NT2/D1 (cell line): ENCODE measurements around the gene NUP160.
"Not testable (repeated sequence)": the region's sequence is repeated elsewhere in the genome, so short reads cannot be mapped to it uniquely, and the experiment has no call there.

Experiments
- DNase-seq: peaks from one replicate; pipeline ENCODE4 v3.0.0-alpha.2; 2011; ENCODE audit warnings: low read depth, low spot score
- H3K27me3 ChIP-seq: 2 replicates; pipeline ENCODE4 v1.6.0; 2011; ENCODE audit warnings: mild to moderate bottlenecking; ENCODE audit not compliant: insufficient read length, insufficient read depth
- H3K36me3 ChIP-seq: 2 replicates; pipeline ENCODE4 v1.6.1; 2011; ENCODE audit warnings: mild to moderate bottlenecking, low read length, mixed read lengths; ENCODE audit not compliant: insufficient read depth, insufficient read length
- H3K4me1 ChIP-seq: 2 replicates; pipeline ENCODE4 v1.5.1; 2011; ENCODE audit not compliant: insufficient read depth, insufficient read length
- H3K4me3 ChIP-seq: 2 replicates; pipeline ENCODE4 v1.5.1; 2011; ENCODE audit warnings: low read depth; ENCODE audit not compliant: insufficient read length
- H3K9ac ChIP-seq: 2 replicates; pipeline ENCODE4 v1.6.0; 2011; ENCODE audit warnings: low read depth; ENCODE audit not compliant: insufficient read length
- H3K9me3 ChIP-seq: 2 replicates; pipeline ENCODE4 v1.5.1; 2011; ENCODE audit warnings: mild to moderate bottlenecking, low read length; ENCODE audit not compliant: insufficient read depth
- SUZ12 ChIP-seq: IDR thresholded peaks from 2 replicates; pipeline ENCODE4 v1.6.1; 2011; ENCODE audit not compliant: insufficient read length, insufficient read depth; ENCODE audit errors: extremely low read depth
- YY1 ChIP-seq: IDR thresholded peaks from 2 replicates; pipeline ENCODE4 v1.6.1; 2011; ENCODE audit not compliant: insufficient read length, insufficient read depth
- ZNF274 ChIP-seq: IDR thresholded peaks from 2 replicates; pipeline ENCODE4 v1.6.1; 2011; ENCODE audit warnings: mild to moderate bottlenecking, low read depth, low read length

The NUP160 gene

DNA sequence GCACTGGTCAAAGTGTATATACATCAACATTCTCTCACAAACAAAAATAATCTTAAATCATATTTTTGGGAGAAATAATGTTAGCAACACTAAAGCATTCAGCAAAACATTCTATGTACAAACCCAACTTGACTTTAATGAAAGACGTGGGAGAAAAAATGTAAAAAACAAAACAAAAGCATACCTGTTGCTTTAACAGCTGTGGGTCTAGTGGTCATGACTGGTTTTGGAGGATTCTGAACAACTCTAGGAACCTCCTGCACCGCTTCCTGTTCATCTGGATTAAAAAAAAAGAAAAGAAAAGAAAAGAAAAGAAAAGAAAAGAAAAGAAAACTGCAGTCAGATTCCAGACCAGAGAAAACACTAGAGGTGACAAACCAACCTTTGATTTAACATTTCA lies 83.1 kb downstream of the NUP160 start:
- Histone ChIP-seq H3K4me3 (peak overlapping the region; percentile 19), H3K9ac (no peak overlapping the region), H3K4me1 (peaks cover 4% of the 10 kb centered on the region), H3K9me3 (no peaks in the 10 kb centered on the region), H3K36me3 (peaks cover 50% of the 10 kb centered on the region), H3K27me3 (no peaks in the 10 kb centered on the region)
- TF ChIP-seq ZNF274 = no peak
- TF ChIP-seq SUZ12 = no peak
- TF ChIP-seq YY1 = no peak
- DNase-seq = no peak

DNA sequence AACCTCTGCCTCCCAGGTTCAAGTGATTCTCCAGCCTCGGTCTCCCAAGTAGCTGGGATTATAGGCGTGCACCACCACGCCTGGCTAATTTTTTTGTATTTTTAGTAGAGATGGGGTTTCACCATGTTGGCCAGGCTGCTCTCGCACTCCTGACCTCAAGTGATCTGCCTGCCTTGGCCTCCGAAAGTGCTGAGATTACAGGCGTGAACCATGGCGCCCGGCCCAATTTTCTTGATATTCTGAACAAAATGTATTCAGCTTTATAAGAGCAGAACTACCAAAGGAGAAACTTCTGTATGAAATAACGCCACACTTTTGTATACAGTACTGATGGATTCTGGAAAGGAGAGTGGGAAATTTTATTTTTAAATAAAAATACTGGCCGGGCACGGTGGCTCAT lies 88.9 kb downstream of the NUP160 start:
- H3K27me3 ChIP-seq, H3K9me3 ChIP-seq, H3K4me1 ChIP-seq, DNase-seq, H3K9ac ChIP-seq, H3K4me3 ChIP-seq: not testable (repeated sequence)
- peaks cover 85% of the 10 kb centered on the region for H3K36me3 ChIP-seq

DNA sequence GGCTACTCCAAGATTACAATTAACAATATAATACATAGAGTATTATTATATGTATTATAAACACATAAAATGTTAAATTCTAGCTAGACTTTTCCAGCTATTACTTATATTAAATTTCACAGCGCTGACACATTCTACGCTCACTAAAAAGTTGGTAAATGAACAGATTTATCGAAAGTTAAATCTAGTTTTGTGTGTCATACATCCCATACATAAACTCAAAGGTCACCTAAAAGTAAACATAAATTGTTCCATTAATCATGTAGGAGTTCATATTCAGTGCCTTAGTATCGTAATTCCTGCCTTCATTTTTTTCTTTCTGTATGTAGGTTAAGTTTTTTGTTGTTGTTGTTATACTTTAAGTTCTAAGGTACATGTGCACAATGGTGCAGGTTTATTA lies 91.9 kb downstream of the NUP160 start:
- DNase-seq = no peak
- Histone ChIP-seq H3K9me3 (no peaks in the 10 kb centered on the region), H3K27me3 (no peaks in the 10 kb centered on the region), H3K36me3 (peaks cover 85% of the 10 kb centered on the region), H3K9ac (no peak overlapping the region), H3K4me1 (no peaks in the 10 kb centered on the region), H3K4me3 (no peak overlapping the region)
- no peak for TF ChIP-seq SUZ12
- TF ChIP-seq ZNF274 = no peak
- no peak for TF ChIP-seq YY1

DNA sequence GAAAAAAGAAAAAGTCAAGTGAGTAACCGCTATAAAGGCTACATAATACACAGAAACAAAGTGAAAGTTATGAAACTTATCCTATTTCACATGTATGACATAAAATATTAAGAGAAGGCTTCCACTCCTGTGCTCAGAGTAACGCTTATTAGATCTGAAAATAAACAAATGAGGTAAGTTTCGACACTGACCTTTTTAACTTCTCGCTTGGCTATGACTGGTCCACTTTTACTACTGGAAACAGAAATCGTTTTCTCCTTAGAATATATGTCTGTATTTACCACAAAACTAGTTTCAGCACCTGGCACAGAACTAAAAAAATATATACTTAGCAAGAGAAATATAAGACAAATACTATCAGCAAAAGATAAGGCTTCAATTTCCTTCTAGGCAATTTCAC lies 97.4 kb downstream of the NUP160 start:
- DNase-seq = no peak
- H3K36me3 ChIP-seq = peaks cover 92% of the 10 kb centered on the region
- no peaks in the 10 kb centered on the region for H3K27me3 ChIP-seq
- H3K4me3 ChIP-seq = no peak overlapping the region
- no peaks in the 10 kb centered on the region for H3K9me3 ChIP-seq
- TF ChIP-seq SUZ12 = no peak
- no peak for TF ChIP-seq YY1
- no peak for TF ChIP-seq ZNF274
- no peak overlapping the region for H3K9ac ChIP-seq
- no peaks in the 10 kb centered on the region for H3K4me1 ChIP-seq

DNA sequence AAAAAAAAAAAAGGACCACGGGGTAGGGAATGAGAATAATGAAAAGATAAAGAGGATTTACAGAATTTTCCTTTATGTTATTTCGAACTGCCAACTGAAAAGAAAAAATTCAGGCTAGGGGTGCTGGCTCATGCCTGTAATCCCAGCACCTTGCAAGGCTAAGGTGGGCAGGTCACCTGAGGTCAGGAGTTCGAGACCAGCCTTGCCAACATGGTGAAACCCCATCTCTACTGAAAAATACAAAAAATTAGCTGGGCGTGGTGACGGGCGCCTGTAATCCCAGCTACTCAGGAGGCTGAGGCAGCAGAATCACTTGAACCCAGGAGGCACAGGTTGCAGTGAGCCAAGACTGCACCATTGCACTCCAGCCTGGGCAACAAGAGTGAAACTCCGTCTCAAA lies 105.7 kb downstream of the NUP160 start:
- not testable (repeated sequence) for H3K4me1 ChIP-seq, H3K9me3 ChIP-seq, H3K9ac ChIP-seq, H3K27me3 ChIP-seq, DNase-seq, H3K4me3 ChIP-seq
- peaks cover 97% of the 10 kb centered on the region for H3K36me3 ChIP-seq

DNA sequence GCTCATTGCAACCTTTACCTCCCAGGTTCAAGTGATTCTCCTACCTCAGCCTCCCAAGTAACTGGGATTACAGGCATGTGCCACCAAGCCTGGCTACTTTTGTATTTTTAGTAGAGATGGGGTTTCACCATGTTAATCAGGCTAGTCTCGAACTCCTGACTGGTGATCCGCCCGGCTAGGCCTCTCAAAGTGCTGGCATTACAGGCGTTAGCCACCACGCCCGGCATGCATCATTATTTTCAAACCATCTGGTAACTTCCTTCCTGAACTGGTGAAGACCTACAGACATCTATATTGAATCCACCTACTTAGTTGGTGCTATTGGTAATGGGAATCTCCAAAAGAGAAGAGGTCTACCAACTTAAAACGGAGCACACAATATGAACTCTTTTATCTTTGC lies 110.3 kb downstream of the NUP160 start:
- H3K4me1 ChIP-seq, H3K9ac ChIP-seq, H3K27me3 ChIP-seq, H3K4me3 ChIP-seq, H3K9me3 ChIP-seq, DNase-seq: not testable (repeated sequence)
- peaks cover 95% of the 10 kb centered on the region for H3K36me3 ChIP-seq

DNA sequence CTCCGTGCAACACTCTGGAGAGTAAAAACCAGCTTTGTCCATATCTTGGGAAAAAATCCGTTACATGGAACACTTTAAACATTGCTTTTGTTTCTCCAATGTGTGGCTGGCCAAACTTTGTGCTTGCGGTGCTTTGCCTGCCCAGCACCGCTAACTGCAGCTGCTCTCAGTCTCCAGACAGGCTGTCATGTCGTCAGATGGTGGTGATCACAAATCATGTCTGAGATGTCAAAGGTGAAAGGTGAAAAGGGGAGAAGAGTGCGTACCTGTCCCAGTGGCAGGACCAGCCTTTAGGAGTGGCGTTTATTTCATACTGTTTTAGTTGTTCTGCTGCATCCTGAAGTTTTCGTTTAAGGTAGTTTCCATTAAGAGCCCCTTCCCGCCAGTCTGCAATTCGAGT lies 115.9 kb downstream of the NUP160 start:
- TF ChIP-seq ZNF274 (no peak), SUZ12 (no peak), YY1 (no peak)
- Histone ChIP-seq H3K4me1 (no peaks in the 10 kb centered on the region), H3K4me3 (no peak overlapping the region), H3K27me3 (no peaks in the 10 kb centered on the region), H3K9ac (no peak overlapping the region), H3K36me3 (peaks cover 96% of the 10 kb centered on the region), H3K9me3 (no peaks in the 10 kb centered on the region)
- DNase-seq = no peak

DNA sequence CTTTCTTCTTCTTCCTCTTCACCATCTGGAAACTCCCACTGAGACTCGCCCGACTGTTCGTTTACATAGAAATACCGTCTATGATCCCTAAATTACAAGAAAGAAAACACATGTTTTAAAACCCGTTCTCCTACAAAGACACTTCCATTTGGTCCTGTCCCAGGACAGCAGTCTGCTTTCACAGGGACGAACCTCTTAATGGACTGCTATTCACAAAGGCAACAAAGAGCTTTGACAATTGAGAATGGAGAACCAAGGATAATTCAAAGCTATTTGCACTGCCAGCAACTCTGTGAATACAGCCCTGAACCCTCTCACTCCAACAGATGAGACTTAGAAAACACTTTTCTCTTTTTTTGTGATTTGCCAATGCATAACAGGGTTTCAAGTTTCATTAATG lies 116.7 kb downstream of the NUP160 start:
- Histone ChIP-seq H3K27me3 (no peaks in the 10 kb centered on the region), H3K36me3 (peaks cover 96% of the 10 kb centered on the region), H3K9ac (no peak overlapping the region), H3K4me3 (no peak overlapping the region), H3K4me1 (no peaks in the 10 kb centered on the region), H3K9me3 (no peaks in the 10 kb centered on the region)
- no peak for DNase-seq
- no peak for TF ChIP-seq SUZ12
- TF ChIP-seq YY1 = no peak
- TF ChIP-seq ZNF274 = no peak
